ENCODE results near the gene CFAP69.
"Not testable (repeated sequence)": the region's sequence is repeated elsewhere in the genome, so short reads cannot be mapped to it uniquely, and the experiment has no call there.

Gene CFAP69

DNA sequence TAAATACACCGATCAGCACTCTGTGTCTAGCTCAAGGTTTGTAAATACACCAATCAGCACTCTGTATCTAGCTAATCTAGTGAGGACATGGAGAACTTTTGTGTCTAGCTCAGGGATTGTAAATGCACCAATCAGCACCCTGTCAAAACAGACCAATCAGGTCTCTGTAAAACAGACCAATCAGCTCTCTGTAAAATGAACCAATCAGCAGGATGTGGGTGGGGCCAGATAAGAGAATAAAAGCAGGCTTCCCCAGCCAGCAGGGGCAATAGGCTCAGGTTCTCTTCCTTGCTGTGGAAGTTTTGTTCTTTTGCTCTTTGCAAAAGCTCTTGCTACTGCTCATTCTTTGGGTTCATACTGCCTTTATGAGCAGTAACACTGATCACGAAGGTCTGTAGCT lies 90.0 kb downstream of the CFAP69 start:
- not testable (repeated sequence) for H3K27ac Mint-ChIP-seq (ENCODE audit: low read depth); ATAC-seq (replicated peaks; ENCODE audit: extremely low read depth, poor library complexity, severe bottlenecking); H3K4me1 Mint-ChIP-seq; H3K9me3 Mint-ChIP-seq; DNase-seq (ENCODE audit: low spot score in 2 of 2); H3K4me3 Mint-ChIP-seq; H3K36me3 Mint-ChIP-seq (ENCODE audit: insufficient read depth)
- H3K27me3 Mint-ChIP-seq: peaks cover 16% of the 10 kb centered on the region

DNA sequence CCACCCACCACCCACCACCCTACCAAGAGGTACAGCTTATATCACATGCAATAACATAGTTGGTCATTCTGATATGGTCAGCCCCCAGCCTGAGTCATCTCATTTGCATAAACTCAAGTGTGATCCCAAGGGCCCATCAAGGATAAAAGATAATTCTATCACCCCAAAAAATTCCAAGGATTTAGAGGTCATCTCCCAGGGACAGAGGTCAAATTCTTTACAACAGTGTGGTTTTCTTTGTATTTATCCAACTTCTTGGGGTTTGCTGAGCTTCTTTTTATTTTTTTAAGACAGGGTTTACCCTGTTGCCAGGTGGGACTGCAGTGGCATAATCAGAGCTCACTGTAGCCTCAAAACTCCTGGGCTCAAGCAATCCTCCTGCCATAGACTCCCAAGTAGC lies 92.1 kb downstream of the CFAP69 start:
- Mint-ChIP-seq H3K27ac (ENCODE audit: low read depth) (no peak overlapping the region), H3K36me3 (ENCODE audit: insufficient read depth) (no peaks in the 10 kb centered on the region), H3K4me3 (no peak overlapping the region), H3K27me3 (peaks cover 22% of the 10 kb centered on the region), H3K9me3 (no peaks in the 10 kb centered on the region), H3K4me1 (no peaks in the 10 kb centered on the region)
- no peak for DNase-seq (ENCODE audit: low spot score in 2 of 2)
- ATAC-seq (replicated peaks; ENCODE audit: extremely low read depth, poor library complexity, severe bottlenecking): no peak

DNA sequence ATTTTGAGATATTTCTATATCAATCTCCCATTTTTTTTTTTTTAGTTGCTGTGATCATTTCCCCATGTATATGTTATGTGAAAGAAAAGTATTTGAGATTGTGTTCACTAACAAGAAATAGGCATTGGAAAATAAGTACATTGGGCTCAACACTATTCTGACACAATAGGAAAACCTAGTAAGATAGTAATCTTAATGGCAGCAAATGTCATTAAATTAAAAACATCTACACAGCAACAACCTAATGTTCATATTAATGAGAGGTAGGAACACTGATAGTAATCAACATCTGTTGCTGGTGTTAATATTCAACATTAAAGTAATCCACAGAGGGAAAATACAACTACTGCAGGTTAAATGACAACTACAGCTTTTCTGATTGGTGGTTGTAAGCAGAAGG lies 100.0 kb downstream of the CFAP69 start:
- peak overlapping the region; percentile 92 for H3K4me3 Mint-ChIP-seq
- no peaks in the 10 kb centered on the region for H3K9me3 Mint-ChIP-seq
- peaks cover 6% of the 10 kb centered on the region for H3K27me3 Mint-ChIP-seq
- ATAC-seq (replicated peaks; ENCODE audit: extremely low read depth, poor library complexity, severe bottlenecking): no peak
- peak overlapping the region; percentile 97 for H3K27ac Mint-ChIP-seq (ENCODE audit: low read depth)
- H3K4me1 Mint-ChIP-seq: peaks cover 39% of the 10 kb centered on the region
- no peak for DNase-seq (ENCODE audit: low spot score in 2 of 2)
- H3K36me3 Mint-ChIP-seq (ENCODE audit: insufficient read depth): peaks cover 11% of the 10 kb centered on the region

DNA sequence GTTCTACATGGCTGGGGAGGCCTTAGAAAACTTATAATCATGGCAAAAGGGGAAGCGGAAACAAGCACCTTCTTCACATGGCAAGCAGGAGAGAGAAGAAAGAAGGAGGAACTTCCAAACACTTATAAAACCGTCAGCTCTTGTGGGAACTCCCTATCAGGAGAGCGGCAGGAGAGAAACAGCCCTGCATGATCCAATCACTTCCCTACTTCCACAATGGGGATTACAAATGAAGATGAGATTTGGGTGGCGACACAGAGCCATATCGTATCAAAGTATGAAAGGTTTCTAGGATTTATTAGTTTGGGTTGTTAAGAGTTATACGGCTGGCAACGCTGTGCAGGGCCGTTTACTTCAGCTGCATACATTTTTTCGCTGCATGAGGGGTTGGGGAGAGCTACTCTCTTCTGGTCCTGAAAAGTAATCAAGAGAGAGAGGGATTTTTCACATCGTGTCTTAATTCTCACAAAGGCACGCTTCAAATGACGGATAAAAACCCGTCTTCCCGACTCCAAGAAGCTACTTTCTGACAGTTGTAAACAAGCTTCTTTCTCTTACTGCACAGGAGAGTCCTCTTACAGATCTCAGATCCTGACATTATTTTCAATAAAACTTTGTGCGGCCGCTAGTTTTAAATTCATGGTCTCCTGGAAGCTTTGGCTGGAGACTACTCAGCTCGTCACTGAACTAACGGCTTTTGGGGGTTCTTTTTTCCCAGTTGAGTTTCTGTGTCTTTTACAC lies 100.8 kb downstream of the CFAP69 start:
- H3K27ac Mint-ChIP-seq (ENCODE audit: low read depth): peak overlapping the region; percentile 97
- DNase-seq (ENCODE audit: low spot score in 2 of 2) (no peak), ATAC-seq (replicated peaks; ENCODE audit: extremely low read depth, poor library complexity, severe bottlenecking) (peak; percentile 5)
- no peaks in the 10 kb centered on the region for H3K27me3 Mint-ChIP-seq
- no peaks in the 10 kb centered on the region for H3K9me3 Mint-ChIP-seq
- H3K36me3 Mint-ChIP-seq (ENCODE audit: insufficient read depth): peaks cover 11% of the 10 kb centered on the region
- peak overlapping the region; percentile 92 for H3K4me3 Mint-ChIP-seq
- peaks cover 46% of the 10 kb centered on the region for H3K4me1 Mint-ChIP-seq

DNA sequence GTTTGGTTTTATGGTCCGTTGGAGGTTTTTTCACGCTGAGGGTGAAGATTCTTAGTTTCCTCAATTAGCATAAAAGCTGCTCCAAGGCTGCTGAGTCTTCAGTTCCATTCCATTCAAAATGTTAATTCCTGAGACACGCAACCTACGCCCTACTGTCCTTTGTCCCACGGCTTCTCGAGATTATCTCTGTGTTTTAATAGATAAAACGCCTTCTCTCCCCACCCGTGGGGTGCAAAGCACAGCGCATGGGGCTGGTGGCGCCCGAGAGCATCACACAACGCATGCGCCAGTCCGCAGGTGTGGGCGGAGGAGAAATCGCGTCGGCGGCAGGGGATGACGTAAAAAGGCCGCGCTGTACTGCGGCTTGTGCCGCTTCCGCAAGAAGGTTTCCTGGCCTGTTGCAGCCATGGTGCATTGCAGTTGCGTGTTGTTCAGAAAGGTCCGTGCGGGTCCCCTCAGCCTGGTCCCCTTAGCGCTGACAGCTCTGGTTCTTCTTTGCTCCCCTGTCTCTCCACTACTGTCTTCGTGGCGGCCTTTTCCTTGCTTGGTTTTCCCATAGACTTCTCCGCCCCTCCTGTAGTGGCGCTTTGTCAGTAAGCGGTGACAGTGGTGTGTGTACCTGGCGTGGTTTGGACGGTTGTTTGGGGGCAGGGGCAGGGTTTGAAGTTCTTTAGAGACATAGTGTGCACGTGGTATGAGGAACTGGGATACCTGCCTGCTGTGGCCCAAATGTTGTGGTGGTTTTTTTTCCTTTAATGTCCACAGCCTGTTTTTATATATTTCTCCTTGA lies 101.6 kb downstream of the CFAP69 start, which contains the start of gene GTPBP10:
GTPBP10 (plus strand) TSS at position 381 of the 790 bp plus-strand sequence; CDS start at position 407, 26 bp downstream.
- Mint-ChIP-seq H3K4me3 (peak within 1 kb of the TSS; percentile 92), H3K9me3 (no peaks in the 10 kb centered on the region), H3K27me3 (no peaks in the 10 kb centered on the region), H3K36me3 (ENCODE audit: insufficient read depth) (peaks cover 11% of the 10 kb centered on the region), H3K4me1 (peaks cover 49% of the 10 kb centered on the region), H3K27ac (ENCODE audit: low read depth) (peak within 1 kb of the TSS; percentile 97)
- DNase-seq (ENCODE audit: low spot score in 2 of 2) (peak; percentile 91 to 92), ATAC-seq (replicated peaks; ENCODE audit: extremely low read depth, poor library complexity, severe bottlenecking) (peak; percentile 94)

DNA sequence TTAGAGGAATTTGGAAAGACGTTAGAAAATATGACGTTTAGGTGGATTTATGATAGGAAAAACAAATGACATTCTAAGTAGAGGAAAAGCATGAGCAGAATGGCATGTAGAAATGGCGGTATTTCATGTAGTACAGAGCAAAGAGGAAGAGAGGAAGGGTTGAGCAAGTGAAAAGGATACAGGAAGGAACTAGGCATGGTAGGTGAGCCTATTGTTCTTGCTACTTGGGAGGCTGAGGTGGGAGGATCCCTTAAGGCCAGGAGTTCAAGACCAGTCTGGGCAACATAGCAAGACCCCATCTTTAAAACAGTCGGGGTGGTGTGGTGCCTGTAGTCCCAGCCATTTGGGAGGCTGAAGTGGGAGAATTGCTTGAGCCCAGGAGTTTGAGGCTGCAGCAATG lies 102.8 kb downstream of the CFAP69 start:
- H3K9me3 Mint-ChIP-seq: no peaks in the 10 kb centered on the region
- DNase-seq (ENCODE audit: low spot score in 2 of 2): no peak
- H3K27me3 Mint-ChIP-seq: no peaks in the 10 kb centered on the region
- peak overlapping the region; percentile 92 for H3K4me3 Mint-ChIP-seq
- peaks cover 60% of the 10 kb centered on the region for H3K4me1 Mint-ChIP-seq
- peak overlapping the region; percentile 97 for H3K27ac Mint-ChIP-seq (ENCODE audit: low read depth)
- ATAC-seq (replicated peaks; ENCODE audit: extremely low read depth, poor library complexity, severe bottlenecking): no peak
- H3K36me3 Mint-ChIP-seq (ENCODE audit: insufficient read depth): peaks cover 17% of the 10 kb centered on the region

DNA sequence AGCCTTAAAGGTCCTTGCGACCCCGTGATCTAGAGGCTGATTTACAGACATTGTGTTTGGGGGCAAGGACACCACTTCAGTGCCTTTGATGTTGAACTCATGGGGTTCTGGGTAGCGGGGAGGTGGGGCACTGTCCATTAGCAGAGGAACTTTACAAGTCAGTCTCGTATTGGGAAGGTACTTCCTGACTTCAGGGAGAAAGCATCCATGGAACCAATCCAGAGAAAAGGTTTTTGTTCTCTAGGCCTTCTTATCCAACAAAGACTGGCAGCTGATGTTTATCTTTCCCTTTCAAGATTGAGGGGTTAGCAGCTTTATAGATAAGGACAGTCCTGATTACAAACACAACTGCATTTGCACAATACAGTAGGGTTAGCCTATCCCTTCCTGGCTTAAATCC lies 104.3 kb downstream of the CFAP69 start:
- H3K27ac Mint-ChIP-seq (ENCODE audit: low read depth): peak overlapping the region; percentile 97
- no peak for DNase-seq (ENCODE audit: low spot score in 2 of 2)
- H3K27me3 Mint-ChIP-seq: no peaks in the 10 kb centered on the region
- no peak for ATAC-seq (replicated peaks; ENCODE audit: extremely low read depth, poor library complexity, severe bottlenecking)
- H3K4me1 Mint-ChIP-seq: peaks cover 65% of the 10 kb centered on the region
- H3K4me3 Mint-ChIP-seq: no peak overlapping the region
- H3K9me3 Mint-ChIP-seq: no peaks in the 10 kb centered on the region
- H3K36me3 Mint-ChIP-seq (ENCODE audit: insufficient read depth): peaks cover 25% of the 10 kb centered on the region

DNA sequence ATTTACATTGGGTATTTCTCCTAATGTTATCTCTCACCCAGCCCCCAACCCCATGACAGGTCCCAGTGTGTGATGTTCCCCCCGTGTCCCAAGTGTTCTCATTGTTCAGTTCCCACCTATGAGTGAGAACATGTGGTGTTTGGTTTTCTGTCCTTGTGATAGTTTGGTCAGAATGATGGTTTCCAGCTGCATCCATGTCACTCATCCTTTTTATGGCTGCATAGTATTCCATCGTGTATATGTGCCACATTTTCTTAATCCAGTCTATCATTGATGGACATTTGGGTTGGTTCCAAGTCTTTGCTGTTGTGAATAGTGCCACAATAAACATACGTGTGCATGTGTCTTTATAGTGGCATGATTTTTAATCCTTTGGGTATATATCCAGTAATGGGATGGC lies 105.1 kb downstream of the CFAP69 start:
- not testable (repeated sequence) for H3K27me3 Mint-ChIP-seq; ATAC-seq (replicated peaks; ENCODE audit: extremely low read depth, poor library complexity, severe bottlenecking); H3K27ac Mint-ChIP-seq (ENCODE audit: low read depth); H3K4me3 Mint-ChIP-seq; H3K9me3 Mint-ChIP-seq; DNase-seq (ENCODE audit: low spot score in 2 of 2)
- Mint-ChIP-seq H3K36me3 (ENCODE audit: insufficient read depth) (peaks cover 25% of the 10 kb centered on the region), H3K4me1 (peaks cover 63% of the 10 kb centered on the region)

DNA sequence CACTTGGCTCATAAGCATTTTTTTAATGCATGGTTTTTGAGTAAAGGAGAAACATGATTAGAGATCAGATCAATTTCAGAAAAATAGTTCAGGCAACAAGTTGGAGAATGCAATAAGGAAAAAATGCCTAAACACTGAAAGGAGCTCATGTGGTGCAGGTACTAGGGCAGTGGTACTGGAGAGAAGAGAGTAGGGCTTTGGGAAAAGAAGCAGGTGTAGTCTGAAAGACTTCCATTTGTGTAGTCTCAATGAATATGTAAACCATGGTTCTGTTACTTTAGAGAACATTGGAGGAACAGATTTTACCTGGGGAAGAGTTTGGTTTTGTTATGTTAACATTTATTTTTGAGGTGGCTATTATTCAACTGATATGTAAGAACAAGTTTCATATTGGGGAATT lies 107.0 kb downstream of the CFAP69 start:
- H3K4me3 Mint-ChIP-seq: no peak overlapping the region
- H3K4me1 Mint-ChIP-seq: peaks cover 61% of the 10 kb centered on the region
- no peaks in the 10 kb centered on the region for H3K27me3 Mint-ChIP-seq
- ATAC-seq (replicated peaks; ENCODE audit: extremely low read depth, poor library complexity, severe bottlenecking) (no peak), DNase-seq (ENCODE audit: low spot score in 2 of 2) (no peak)
- no peaks in the 10 kb centered on the region for H3K9me3 Mint-ChIP-seq
- peaks cover 22% of the 10 kb centered on the region for H3K36me3 Mint-ChIP-seq (ENCODE audit: insufficient read depth)
- peak overlapping the region; percentile 17 for H3K27ac Mint-ChIP-seq (ENCODE audit: low read depth)
